HCT116 (cell line): Measurements from ENCODE around the gene SETDB1.
"Not testable (repeated sequence)": the region's sequence is repeated elsewhere in the genome, so short reads cannot be mapped to it uniquely, and the experiment has no call there.

Source experiments
- CEBPB ChIP-seq: IDR thresholded peaks from 2 replicates; pipeline ENCODE4 v1.6.1; 2012; ENCODE audit warnings: low read depth
- EZH2 ChIP-seq: fragments of 200-600 bp; sonication (generic); IDR thresholded peaks from 2 replicates; pipeline ENCODE4 v1.6.1; 2017; ENCODE audit warnings: antibody characterized with exemption, mixed run types
- EZH2phosphoT487 ChIP-seq: fragments of 200-600 bp; IDR thresholded peaks from 2 replicates; pipeline ENCODE4 v1.6.1; 2018; ENCODE audit warnings: antibody characterized with exemption, borderline replicate concordance
- YY1 ChIP-seq: IDR thresholded peaks from 2 replicates; pipeline ENCODE4 v1.6.1; 2011; ENCODE audit warnings: low read length, low read depth, moderate library complexity, mild to moderate bottlenecking; ENCODE audit not compliant: insufficient replicate concordance; ENCODE audit errors: extremely low read depth

DNA sequence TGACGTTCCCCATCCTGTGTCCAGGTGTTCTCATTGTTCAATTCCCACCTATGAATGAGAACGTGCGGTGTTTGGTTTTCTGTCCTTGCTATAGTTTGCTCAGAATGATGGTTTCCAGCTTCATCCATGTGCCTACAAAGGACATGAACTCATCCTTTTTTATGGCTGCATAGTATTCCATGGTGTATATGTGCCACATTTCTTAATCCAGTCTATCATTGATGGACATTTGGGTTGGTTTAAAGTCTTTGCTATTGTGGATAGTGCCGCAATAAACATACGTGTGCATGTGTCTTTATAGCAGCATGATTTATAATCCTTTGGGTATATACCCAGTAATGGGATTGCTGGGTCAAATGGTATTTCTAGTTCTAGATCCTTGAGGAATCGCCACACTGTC, 2.6 kb downstream of the SETDB1 start:
- TF ChIP-seq EZH2phosphoT487, CEBPB, EZH2, YY1: not testable (repeated sequence)
